Measurements from ENCODE around the gene RABGAP1L. TPM values are rescaled to one million over a fixed set of nuclear protein-coding genes. Genes with fewer than 3 reads are reported as not detected.

Gene RABGAP1L
- total RNA-seq, 1 donor from 2014 or later, result 116 TPM

- FAIRE-seq, result no peak
- DNase-seq (ENCODE audit: low spot score in 2 of 2), result no peak
These were observed 776.8 kb downstream of the RABGAP1L start for GRCh38 chr1:174935961-174936727.

GRCh38 chr1:174938281-174939007 is 779.1 kb downstream of the RABGAP1L start:
- no peak for DNase-seq (ENCODE audit: low spot score in 2 of 2)
- FAIRE-seq, result no peak

- FAIRE-seq, result no peak
These were observed 780.6 kb downstream of the RABGAP1L start for GRCh38 chr1:174939775-174940545.

GRCh38 chr1:174940646-174941175 is 781.4 kb downstream of the RABGAP1L start:
- DNase-seq (ENCODE audit: low spot score in 2 of 2), result no peak
- FAIRE-seq, result no peak

More at GRCh38 chr1:174939775-174940545, 780.6 kb downstream of the RABGAP1L start:
- DNase-seq (ENCODE audit: low spot score in 2 of 2), result no peak

- FAIRE-seq (no peak), DNase-seq (ENCODE audit: low spot score in 2 of 2) (peak in 1 of 2 donors; percentile 17)
These were observed 783.4 kb downstream of the RABGAP1L start for GRCh38 chr1:174942547-174943255.

GRCh38 chr1:174946031-174946430 is 786.7 kb downstream of the RABGAP1L start:
- DNase-seq (ENCODE audit: low spot score in 2 of 2), result no peak
- no peak for FAIRE-seq

GRCh38 chr1:174949061-174949460 is 789.7 kb downstream of the RABGAP1L start:
- DNase-seq (ENCODE audit: low spot score in 2 of 2) (no peak), FAIRE-seq (no peak)

GRCh38 chr1:174949645-174950044 is 790.3 kb downstream of the RABGAP1L start:
- FAIRE-seq (no peak), DNase-seq (ENCODE audit: low spot score in 2 of 2) (no peak)

- FAIRE-seq (no peak), DNase-seq (ENCODE audit: low spot score in 2 of 2) (no peak)
These were observed 794.2 kb downstream of the RABGAP1L start for GRCh38 chr1:174953285-174954072.

- no peak for DNase-seq (ENCODE audit: low spot score in 2 of 2)
- no peak for FAIRE-seq
These were observed 794.7 kb downstream of the RABGAP1L start for GRCh38 chr1:174954073-174954460.

- DNase-seq (ENCODE audit: low spot score in 2 of 2) (no peak), FAIRE-seq (no peak)
These were observed 795.6 kb downstream of the RABGAP1L start for GRCh38 chr1:174954671-174955669.

GRCh38 chr1:174956086-174956485 is 796.8 kb downstream of the RABGAP1L start:
- DNase-seq (ENCODE audit: low spot score in 2 of 2) (no peak), FAIRE-seq (no peak)

GRCh38 chr1:174956976-174957375 is 797.7 kb downstream of the RABGAP1L start:
- FAIRE-seq (no peak), DNase-seq (ENCODE audit: low spot score in 2 of 2) (no peak)

GRCh38 chr1:174957829-174958228 is 798.5 kb downstream of the RABGAP1L start:
- no peak for FAIRE-seq

GRCh38 chr1:174958396-174958795 is 799.1 kb downstream of the RABGAP1L start:
- no peak for FAIRE-seq

More at GRCh38 chr1:174957829-174958228, 798.5 kb downstream of the RABGAP1L start:
- DNase-seq (ENCODE audit: low spot score in 2 of 2), result no peak

GRCh38 chr1:174960362-174960761 is 801.0 kb downstream of the RABGAP1L start:
- FAIRE-seq (no peak), DNase-seq (ENCODE audit: low spot score in 2 of 2) (no peak)

More at GRCh38 chr1:174958396-174958795, 799.1 kb downstream of the RABGAP1L start:
- DNase-seq (ENCODE audit: low spot score in 2 of 2), result no peak

GRCh38 chr1:174963529-174964125 is 804.3 kb downstream of the RABGAP1L start:
- DNase-seq (ENCODE audit: low spot score in 2 of 2), result no peak
- FAIRE-seq, result no peak
